Epidermal melanocyte (primary cell): ENCODE data around the gene PRRG3.

Experiments used
- DNase-seq: peaks from one replicate; pipeline ENCODE4 v3.0.0; 2011; ENCODE audit warnings: low spot score; ENCODE audit not compliant: insufficient read length

PRRG3 gene

DNA sequence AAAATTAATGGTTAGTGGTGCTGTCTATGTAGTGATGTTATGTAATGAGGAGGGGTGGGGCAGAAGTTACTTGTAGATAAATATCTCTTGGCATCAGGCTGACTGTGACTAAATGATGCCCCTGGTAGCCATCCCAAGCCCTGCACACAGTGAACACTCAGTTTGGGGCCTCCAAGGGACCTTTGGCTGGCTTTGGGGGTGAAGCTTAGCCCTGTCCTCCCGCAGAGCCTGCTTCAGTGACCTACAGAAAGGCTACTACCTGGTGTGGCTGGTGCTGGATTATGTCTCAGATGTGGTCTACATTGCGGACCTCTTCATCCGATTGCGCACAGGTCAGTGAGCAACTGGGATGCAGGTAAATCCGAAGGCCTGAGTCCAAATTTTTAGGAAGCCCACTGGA lies 47.1 kb downstream of the PRRG3 start:
- DNase-seq, result no peak

DNA sequence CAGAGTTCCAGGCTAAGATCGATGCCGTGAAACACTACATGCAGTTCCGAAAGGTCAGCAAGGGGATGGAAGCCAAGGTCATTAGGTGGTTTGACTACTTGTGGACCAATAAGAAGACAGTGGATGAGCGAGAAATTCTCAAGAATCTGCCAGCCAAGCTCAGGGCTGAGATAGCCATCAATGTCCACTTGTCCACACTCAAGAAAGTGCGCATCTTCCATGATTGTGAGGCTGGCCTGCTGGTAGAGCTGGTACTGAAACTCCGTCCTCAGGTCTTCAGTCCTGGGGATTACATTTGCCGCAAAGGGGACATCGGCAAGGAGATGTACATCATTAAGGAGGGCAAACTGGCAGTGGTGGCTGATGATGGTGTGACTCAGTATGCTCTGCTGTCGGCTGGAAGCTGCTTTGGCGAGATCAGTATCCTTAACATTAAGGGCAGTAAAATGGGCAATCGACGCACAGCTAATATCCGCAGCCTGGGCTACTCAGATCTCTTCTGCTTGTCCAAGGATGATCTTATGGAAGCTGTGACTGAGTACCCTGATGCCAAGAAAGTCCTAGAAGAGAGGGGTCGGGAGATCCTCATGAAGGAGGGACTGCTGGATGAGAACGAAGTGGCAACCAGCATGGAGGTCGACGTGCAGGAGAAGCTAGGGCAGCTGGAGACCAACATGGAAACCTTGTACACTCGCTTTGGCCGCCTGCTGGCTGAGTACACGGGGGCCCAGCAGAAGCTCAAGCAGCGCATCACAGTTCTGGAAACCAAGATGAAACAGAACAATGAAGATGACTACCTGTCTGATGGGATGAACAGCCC lies 48.6 kb downstream of the PRRG3 start:
- no peak for DNase-seq

DNA sequence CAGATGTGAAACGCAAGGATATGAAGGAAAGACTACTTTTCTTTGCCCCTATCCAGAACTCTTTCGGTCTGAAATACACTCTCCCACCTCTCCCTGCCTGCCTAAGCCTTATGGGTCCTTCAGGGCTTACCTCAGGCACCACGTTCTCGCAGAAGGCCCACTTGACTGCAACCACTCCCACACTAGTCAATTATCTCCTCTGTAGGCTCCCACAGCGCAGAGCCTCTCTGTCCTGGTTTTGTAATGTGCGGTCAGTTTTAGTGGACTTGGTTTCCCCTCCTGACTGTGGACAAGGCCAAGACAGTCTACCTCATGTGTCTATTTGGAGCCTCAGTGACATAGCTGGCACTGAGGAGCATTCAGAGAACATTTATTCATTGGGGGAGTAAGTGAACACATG lies 50.4 kb downstream of the PRRG3 start:
- DNase-seq, result no peak

DNA sequence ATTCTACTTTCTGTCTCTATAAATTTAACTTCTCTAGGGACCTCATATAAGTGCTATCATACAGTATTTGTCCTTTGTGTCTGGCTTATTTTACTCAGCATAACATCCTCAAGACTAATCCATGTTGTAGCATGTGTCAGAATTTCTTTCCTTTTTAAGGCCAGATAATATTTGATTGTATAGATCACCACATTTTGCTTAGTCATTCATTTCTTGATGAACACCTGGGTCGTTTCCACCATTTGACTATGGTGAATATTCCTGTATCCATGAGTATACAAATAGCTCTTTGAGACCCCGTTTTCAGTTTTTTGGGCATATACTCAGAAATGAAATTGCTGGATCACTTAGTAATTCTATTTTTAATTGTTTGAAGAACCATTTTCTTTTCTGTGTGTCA lies 51.2 kb downstream of the PRRG3 start:
- DNase-seq, result no peak

DNA sequence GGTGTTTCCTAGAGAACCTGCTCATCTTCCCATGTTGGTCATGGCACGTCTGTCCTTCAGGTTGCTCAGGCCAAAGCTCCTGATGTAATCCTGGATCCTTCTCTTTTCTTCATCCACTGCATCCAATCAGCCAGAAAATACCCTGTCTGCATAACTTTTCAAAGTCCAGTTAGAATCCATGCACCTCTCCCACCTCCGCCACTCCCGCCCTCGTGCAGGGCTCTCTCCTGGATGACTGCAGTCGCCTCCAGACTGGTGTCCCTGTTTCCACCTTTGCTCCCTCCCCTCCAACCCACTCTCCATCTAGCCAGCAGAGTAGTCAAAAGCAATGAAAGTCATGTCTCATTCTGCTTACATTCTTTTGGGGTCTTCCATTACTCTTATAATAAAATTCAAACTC lies 55.3 kb downstream of the PRRG3 start:
- DNase-seq, result no peak

DNA sequence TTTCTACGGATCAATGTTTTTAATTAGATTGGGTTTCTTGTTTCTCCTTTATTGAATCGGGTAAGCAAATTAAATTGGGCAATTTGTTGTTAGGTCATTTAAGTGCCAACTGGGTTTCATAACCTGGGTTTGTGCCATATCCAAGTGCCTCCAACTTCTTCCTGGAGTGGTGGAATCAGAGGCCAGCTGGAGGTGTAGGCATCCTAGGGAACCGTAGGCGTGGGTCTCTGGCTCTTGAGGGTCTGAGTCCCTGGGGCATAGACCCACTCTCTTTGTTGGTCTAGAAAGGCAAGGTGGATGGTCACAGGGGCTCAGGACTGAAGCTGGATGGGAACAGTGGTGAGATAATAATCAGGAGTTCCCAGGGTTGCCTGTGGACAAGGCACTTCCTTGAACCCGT lies 57.6 kb downstream of the PRRG3 start:
- DNase-seq, result no peak

DNA sequence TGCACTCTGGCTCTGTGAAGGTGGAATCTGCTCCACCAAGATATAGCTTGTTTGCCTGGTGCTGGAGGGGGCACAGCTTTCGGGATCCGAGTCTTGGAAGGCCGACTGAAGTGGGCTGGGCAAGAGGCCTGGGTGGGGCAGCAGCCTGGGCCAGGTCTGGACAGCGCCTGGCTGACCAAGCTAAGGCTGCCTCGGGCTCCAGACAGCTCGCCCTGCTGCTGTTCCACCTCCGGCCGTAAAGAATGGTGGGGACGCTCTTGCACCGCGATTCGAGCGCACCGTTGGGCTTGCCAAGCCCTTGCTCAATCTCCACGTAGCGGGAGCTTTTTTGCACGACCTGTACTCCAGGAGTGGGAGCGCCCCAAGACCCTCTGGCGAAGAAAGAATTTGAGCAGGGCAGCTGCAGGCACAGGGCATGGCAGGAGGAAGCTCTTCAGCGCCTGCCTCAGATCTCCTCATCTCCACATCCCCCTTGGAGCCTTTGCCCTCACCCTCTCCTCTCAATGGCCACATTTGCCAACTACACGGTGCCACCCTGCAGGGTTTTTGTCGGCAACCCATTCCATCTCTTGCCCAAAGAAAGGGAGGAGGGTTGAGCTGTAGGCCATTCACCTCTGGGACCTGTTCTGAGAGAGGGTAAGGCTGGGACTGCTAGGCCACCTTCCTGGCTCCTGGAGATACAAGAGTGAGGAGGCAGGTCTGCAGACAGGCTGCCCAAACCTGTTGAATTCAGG lies 58.2 kb downstream of the PRRG3 start:
- DNase-seq, result no peak

DNA sequence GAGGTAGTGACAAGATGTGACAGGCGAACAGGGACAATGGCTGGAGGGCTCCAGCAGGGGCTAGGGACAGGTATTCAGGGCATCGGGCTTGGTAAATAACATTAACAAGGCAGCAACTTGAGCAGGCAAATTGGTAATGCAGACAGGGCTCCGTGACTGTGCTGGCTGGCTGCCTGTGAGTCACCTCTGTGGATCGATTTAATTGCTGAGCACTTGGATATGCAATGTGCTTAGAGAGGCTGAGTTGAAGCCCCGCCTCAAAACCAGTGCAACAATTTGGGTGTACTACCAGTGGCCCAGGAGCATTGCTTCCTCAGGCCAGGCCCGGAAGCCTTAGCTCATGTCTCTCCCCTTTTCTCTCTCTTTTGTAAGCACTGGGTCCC lies 58.8 kb downstream of the PRRG3 start:
- no peak for DNase-seq

DNA sequence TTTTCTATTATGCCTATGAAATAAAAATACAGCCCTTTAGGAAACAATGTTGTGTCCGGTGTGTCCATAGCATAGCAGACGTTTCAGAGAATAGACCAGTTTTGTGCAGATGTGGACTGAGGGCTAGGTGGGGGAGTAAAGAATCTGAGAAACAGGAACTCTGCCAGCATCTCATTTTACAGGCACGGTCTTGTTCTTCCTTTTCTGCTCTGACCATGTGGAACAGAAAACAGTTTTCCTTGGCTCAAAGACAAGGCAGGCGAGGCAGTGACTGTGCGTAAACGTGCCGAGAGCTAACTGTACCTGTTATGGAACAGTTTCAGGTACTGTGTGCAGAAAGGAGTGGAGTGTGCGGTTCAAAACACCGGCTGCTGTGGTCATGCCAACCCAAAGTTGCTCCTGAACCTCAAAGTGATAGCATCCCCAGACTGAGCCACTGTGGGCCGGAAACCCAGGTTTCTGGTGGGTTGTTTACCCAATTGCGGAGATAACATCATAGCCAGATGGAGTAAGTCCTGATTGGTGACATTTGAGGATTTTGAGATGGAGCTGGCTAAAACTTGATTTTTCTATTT lies 59.5 kb downstream of the PRRG3 start:
- DNase-seq, result no peak
